ENCODE results near the gene GNG7. TPM values are rescaled to one million over a fixed set of nuclear protein-coding genes. Genes with fewer than 3 reads are reported as not detected.

Gene GNG7
- total RNA-seq, 1 experiment from 2014 or later: 3.2 TPM

GRCh38 chr19:2488405-2488941 lies 214.0 kb downstream of the GNG7 start:
- in situ Hi-C loops (cut with HindIII; ENCODE audit: low pct_unique_long_range_greater_than_20kb, low sequenced_read_pairs): no loop called here
- no peak for DNase-seq (ENCODE audit: low read depth, low spot score)

DNA sequence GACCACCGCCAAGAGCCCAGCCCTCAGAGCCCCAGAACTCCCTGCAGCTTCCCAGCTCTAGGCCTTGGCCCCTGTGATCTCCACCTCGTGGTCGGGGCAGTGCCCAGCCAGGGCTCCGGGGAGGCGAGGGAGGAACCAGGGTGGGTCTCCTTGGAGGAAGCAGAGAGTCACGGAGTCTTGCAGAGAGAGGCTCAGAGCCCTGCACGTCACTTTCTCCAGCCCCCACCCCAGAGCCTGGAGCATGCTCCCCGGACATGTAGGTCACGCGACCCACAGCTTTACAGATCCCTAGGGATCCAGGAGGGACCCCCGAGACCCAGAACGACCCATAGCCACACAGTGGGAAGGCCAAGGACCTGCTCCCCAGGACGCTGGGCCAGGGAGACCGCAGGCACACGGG lies 214.7 kb downstream of the GNG7 start:
- in situ Hi-C loops (cut with HindIII; ENCODE audit: low pct_unique_long_range_greater_than_20kb, low sequenced_read_pairs): no loop called here
- no peak for DNase-seq (ENCODE audit: low read depth, low spot score)

GRCh38 chr19:2487090-2487489 lies 215.4 kb downstream of the GNG7 start:
- DNase-seq (ENCODE audit: low read depth, low spot score): no peak
- in situ Hi-C loops (cut with HindIII; ENCODE audit: low pct_unique_long_range_greater_than_20kb, low sequenced_read_pairs): no loop called here

DNA sequence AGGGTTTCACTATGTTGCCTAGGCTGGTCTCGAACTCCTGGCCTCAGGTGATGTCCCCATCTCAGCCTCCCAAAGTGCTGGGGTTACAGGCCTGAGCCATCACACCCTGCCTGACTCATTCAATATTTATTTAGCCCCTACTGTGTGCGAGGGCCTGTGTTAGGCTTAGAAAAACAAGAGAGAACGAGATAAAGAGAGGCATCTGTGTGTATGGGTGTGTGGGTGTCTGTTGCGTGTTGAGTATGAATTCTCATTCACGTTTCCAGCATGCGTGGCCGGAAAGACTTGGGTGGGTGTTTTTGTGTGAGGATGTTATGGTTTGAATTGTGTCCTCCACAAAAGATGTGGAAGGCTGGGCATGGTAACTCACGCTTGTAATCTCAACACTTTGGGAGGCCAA lies 217.1 kb downstream of the GNG7 start:
- in situ Hi-C loops (cut with HindIII; ENCODE audit: low pct_unique_long_range_greater_than_20kb, low sequenced_read_pairs): no loop called here
- no peak for DNase-seq (ENCODE audit: low read depth, low spot score)

DNA sequence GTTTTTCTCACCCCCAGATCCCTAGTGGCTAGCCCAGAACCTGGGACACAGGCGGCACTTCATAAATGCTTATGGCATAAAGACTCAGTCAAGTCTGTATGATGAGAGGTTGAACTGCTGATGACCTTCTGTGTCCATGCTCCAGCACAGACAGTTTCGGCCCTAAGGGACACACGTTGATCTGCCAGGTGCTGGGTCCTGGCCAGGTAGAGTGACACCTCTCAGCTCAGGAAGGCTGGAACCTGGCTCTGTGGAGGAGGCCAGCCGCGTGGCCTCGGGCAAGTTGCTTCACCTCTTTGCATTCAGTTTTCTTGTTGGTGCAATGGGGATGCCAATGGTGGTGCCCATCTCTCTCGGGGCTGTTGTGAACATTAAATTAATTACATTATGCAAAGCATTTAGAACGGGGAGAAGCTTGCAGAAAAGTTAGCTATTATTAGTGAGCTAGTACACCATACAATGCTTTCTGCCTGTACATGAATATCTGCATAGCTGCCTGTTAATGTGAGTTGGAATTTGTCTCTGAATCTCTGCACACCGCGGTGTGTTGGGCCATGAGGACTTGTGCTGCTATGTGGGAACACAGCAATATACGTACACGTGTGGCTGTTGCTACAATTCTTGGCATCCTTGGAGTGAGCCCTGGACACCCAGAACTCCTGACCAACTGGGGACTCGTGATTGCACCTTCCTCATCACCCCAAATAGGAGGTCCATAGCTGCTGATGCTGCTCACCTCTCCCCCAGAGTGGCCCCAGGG lies 218.1 kb downstream of the GNG7 start:
- DNase-seq (ENCODE audit: low read depth, low spot score): no peak
- in situ Hi-C loops (cut with HindIII; ENCODE audit: low pct_unique_long_range_greater_than_20kb, low sequenced_read_pairs): no loop called here

GRCh38 chr19:2483484-2484151 lies 218.9 kb downstream of the GNG7 start:
- in situ Hi-C loops (cut with HindIII; ENCODE audit: low pct_unique_long_range_greater_than_20kb, low sequenced_read_pairs): no loop called here
- no peak for DNase-seq (ENCODE audit: low read depth, low spot score)

- in situ Hi-C loops (cut with HindIII; ENCODE audit: low pct_unique_long_range_greater_than_20kb, low sequenced_read_pairs): no loop called here
- DNase-seq (ENCODE audit: low read depth, low spot score): no peak
These were observed 219.4 kb downstream of the GNG7 start for GRCh38 chr19:2483084-2483483.

GRCh38 chr19:2482354-2483038 lies 220.0 kb downstream of the GNG7 start:
- in situ Hi-C loops (cut with HindIII; ENCODE audit: low pct_unique_long_range_greater_than_20kb, low sequenced_read_pairs): no loop called here

GRCh38 chr19:2481466-2481865 lies 221.0 kb downstream of the GNG7 start:
- in situ Hi-C loops (cut with HindIII; ENCODE audit: low pct_unique_long_range_greater_than_20kb, low sequenced_read_pairs): no loop called here
- DNase-seq (ENCODE audit: low read depth, low spot score): no peak

More at GRCh38 chr19:2482354-2483038, 220.0 kb downstream of the GNG7 start:
- DNase-seq (ENCODE audit: low read depth, low spot score): no peak

DNA sequence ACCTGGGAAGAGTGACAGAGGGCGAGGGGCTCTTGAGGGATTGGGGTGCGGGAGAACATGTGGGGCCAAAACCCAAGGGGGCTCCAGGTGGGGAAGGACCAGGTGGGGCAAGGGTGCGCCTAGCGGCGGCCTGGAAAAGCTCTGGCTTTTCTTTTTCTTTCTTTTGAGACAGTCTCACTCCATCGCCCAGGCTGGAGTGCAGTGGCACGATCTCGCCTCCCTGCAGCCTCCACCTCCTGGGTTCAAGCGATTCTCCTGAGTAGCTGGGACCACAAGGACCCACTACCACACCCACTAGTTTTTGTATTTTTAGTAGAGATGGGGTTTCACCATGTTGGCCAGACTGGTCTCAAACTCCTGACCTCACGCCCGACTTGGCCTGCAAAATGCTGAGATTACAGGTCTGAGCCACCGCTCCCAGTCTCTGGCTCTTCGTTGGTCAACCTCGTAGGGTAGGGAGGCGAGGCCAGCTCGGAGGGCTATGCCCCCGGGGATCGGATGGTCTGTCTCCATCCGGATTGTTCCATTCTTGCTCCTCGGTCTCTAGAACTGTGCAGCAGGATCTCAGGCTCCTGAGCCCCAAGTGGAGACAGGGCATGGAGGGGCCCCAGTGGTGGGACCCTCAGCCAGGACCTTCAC lies 222.8 kb downstream of the GNG7 start:
- in situ Hi-C loops (cut with HindIII; ENCODE audit: low pct_unique_long_range_greater_than_20kb, low sequenced_read_pairs): no loop called here
- no peak for DNase-seq (ENCODE audit: low read depth, low spot score)

GRCh38 chr19:2478756-2479555 lies 223.5 kb downstream of the GNG7 start:
- in situ Hi-C loops (cut with HindIII; ENCODE audit: low pct_unique_long_range_greater_than_20kb, low sequenced_read_pairs): no loop called here
- no peak for DNase-seq (ENCODE audit: low read depth, low spot score)

DNA sequence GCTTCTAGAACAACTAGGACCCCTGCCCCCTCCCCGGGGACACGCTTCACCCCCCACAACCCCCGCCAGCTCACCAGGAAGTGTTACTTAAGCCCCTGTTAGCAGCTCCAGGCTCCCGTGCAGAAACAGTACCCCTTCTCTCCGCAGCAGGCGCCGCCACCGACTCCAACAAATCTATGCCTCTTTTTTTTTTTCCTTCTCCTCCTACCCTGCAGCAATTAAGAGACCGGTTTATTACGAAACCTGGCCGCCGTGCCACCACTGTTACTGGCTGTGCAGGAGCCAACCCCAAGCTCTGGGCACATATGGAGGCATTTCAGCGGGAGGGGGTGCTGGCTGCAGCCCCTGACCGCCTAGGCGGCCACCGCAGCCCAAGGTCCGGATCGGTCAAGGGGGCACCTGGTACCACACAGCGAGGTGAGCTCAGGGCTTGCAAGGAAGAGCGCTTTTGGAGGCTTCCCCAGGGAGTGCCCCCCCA lies 224.2 kb downstream of the GNG7 start:
- in situ Hi-C loops (cut with HindIII; ENCODE audit: low pct_unique_long_range_greater_than_20kb, low sequenced_read_pairs): no loop called here
- DNase-seq (ENCODE audit: low read depth, low spot score): peak; percentile 42

GRCh38 chr19:2477732-2478191 lies 224.7 kb downstream of the GNG7 start:
- in situ Hi-C loops (cut with HindIII; ENCODE audit: low pct_unique_long_range_greater_than_20kb, low sequenced_read_pairs): no loop called here
- DNase-seq (ENCODE audit: low read depth, low spot score): no peak

- in situ Hi-C loops (cut with HindIII; ENCODE audit: low pct_unique_long_range_greater_than_20kb, low sequenced_read_pairs): no loop called here
- DNase-seq (ENCODE audit: low read depth, low spot score): no peak
These were observed 225.3 kb downstream of the GNG7 start for GRCh38 chr19:2477141-2477710.

DNA sequence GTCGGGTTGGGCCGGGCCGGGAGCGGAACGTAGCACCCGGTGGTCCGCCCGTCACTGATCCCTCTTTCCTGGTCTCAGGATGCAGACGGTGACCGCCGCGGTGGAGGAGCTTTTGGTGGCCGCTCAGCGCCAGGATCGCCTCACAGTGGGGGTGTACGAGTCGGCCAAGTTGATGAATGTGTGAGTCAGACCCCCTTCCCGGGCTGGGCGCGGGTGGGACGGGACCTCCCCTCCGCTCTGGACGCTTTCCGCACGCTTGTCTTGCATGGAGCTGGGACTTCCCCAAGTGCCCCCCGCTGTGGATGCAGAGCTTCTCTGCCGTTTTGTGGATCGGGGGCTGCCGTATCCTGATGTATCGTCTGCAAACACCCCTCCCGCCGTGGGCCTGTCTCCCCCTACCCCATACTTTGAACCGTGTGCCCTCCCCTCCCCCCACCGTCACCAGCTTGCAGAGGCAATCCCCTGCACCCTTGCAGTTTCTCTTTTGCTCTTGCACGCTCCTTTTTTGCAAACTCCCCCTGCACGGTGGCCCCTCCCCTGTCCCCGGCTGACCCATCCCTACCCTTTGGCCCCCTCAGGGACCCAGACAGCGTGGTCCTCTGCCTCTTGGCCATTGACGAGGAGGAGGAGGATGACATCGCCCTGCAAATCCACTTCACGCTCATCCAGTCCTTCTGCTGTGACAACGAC lies 225.9 kb downstream of the GNG7 start:
- DNase-seq (ENCODE audit: low read depth, low spot score): no peak
- in situ Hi-C loops (cut with HindIII; ENCODE audit: low pct_unique_long_range_greater_than_20kb, low sequenced_read_pairs): no loop called here

GRCh38 chr19:2475702-2476450 lies 226.6 kb downstream of the GNG7 start, which contains the start of gene GADD45B:
GADD45B (plus strand) TSS chr19:2476127; CDS start chr19:2476359, 232 bp downstream.
- DNase-seq (ENCODE audit: low read depth, low spot score): peak; percentile 93
- in situ Hi-C loops (cut with HindIII; ENCODE audit: low pct_unique_long_range_greater_than_20kb, low sequenced_read_pairs): no loop called here

Measured in SK-MEL-5 (cell line).